GM18519 (cell line): ENCODE measurements around the gene PLD2.

ENCODE experiments used
- ATAC-seq: cut with Tn5 transposase; IDR thresholded peaks from one replicate; pipeline ENCODE4 v1.9.1; 2021; ENCODE audit warnings: mild to moderate bottlenecking, moderate library complexity; ENCODE audit not compliant: unreplicated experiment, low FRiP score

The PLD2 gene

GRCh38 chr17:4806777-4807604 lies at the start of gene PLD2:
Gene PLD2, plus strand, starts transcription at chr17:4807152. Its CDS starts 621 bp downstream, at chr17:4807773.
- ATAC-seq = peak; percentile 79

- no peak for ATAC-seq
Observed at GRCh38 chr17:4759776-4760236, 47.1 kb upstream of the PLD2 start.

- no peak for ATAC-seq
Observed at GRCh38 chr17:4764595-4764994, 42.4 kb upstream of the PLD2 start.

- ATAC-seq = no peak
Observed at GRCh38 chr17:4766201-4766600, 40.8 kb upstream of the PLD2 start.

- no peak for ATAC-seq
Observed at GRCh38 chr17:4766723-4767122, 40.2 kb upstream of the PLD2 start.

GRCh38 chr17:4768298-4768697 lies 38.7 kb upstream of the PLD2 start:
- ATAC-seq = no peak

GRCh38 chr17:4769628-4770027 lies 37.3 kb upstream of the PLD2 start:
- ATAC-seq = no peak

- ATAC-seq = no peak
Observed at GRCh38 chr17:4771519-4772234, 35.3 kb upstream of the PLD2 start, which contains the start of gene TM4SF5. Gene TM4SF5, plus strand, starts transcription at chr17:4771886. Its CDS starts 37 bp downstream, at chr17:4771923.

GRCh38 chr17:4772235-4772613 lies 34.7 kb upstream of the PLD2 start:
- no peak for ATAC-seq

- ATAC-seq = no peak
Observed at GRCh38 chr17:4777969-4778760, 28.8 kb upstream of the PLD2 start.

- no peak for ATAC-seq
Observed at GRCh38 chr17:4780325-4780955, 26.5 kb upstream of the PLD2 start.

GRCh38 chr17:4782652-4783051 lies 24.3 kb upstream of the PLD2 start:
- ATAC-seq = no peak

- ATAC-seq = no peak
Observed at GRCh38 chr17:4785311-4786105, 21.4 kb upstream of the PLD2 start.

GRCh38 chr17:4786106-4786511 lies 20.8 kb upstream of the PLD2 start, which contains the start of gene VMO1:
Gene VMO1, minus strand, starts transcription at chr17:4786364. Its CDS starts 12 bp downstream, at chr17:4786352.
- ATAC-seq = no peak

GRCh38 chr17:4786516-4786915 lies 20.4 kb upstream of the PLD2 start:
- ATAC-seq = no peak

GRCh38 chr17:4788159-4788806 lies 18.7 kb upstream of the PLD2 start:
- no peak for ATAC-seq

GRCh38 chr17:4788807-4789700 lies 17.9 kb upstream of the PLD2 start, which contains the start of gene GLTPD2:
Gene GLTPD2, plus strand, starts transcription at chr17:4788964. Its CDS starts 48 bp downstream, at chr17:4789012.
- no peak for ATAC-seq

- no peak for ATAC-seq
Observed at GRCh38 chr17:4789701-4789950, 17.3 kb upstream of the PLD2 start.
